HL-60 (cell line): Measurements from ENCODE around the gene PARD3.

ENCODE experiments used
- CTCF ChIP-seq: IDR thresholded peaks from one replicate; pipeline ENCODE4 v1.5.1; 2011; ENCODE audit warnings: low read length, control low read depth, inconsistent platforms; ENCODE audit not compliant: insufficient read depth
- POLR2AphosphoS5 ChIP-seq: IDR thresholded peaks from 2 replicates; pipeline ENCODE4 v1.6.1; 2012; ENCODE audit warnings: low read depth

GRCh38 chr10:34313888-34314287 is 501.2 kb downstream of the PARD3 start:
- TF ChIP-seq CTCF: no peak
- TF ChIP-seq POLR2AphosphoS5: no peak
